ENCODE measurements around the gene STARD6. TPM values are rescaled to one million over a fixed set of nuclear protein-coding genes. Genes with fewer than 3 reads are reported as not detected.
"Not testable (repeated sequence)": the region's sequence is repeated elsewhere in the genome, so short reads cannot be mapped to it uniquely, and the experiment has no call there.

The STARD6 gene
- total RNA-seq, 4 donors from 2014 or later, result not detected

DNA sequence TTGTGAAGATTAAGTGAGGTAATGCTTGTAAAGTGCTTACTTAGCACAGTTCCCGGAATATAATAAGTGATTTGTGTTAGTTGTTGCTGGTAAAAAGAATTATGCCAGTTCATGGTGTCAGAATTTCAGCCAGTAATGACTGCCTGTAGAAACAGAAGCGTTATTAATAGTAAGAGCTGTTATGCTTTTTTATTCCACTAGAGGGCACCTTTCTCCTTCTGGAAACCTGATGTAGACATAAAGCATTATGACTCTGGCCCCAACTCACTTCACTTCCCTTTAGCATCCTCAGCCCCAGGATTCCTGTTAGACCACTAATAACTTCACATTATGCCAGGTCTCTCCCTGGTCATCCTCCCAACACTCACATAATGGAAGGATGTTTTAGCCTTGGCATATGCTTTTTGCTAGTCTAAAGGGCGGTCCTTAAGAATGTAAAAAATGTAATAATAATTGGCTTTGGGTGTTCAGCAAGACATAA lies 34.9 kb upstream of the STARD6 start:
- H3K27ac ChIP-seq, result no peak overlapping the region
- H3K4me1 ChIP-seq, result no peaks in the 10 kb centered on the region
- H3K4me3 ChIP-seq, result no peak overlapping the region
- no peak for DNase-seq
- intact Hi-C loops (cut with DNase I; ENCODE audit: low total_unique reads), result no loop called here
- H3K36me3 ChIP-seq, result no peaks in the 10 kb centered on the region
- peaks cover 0 to 3% of the 10 kb centered on the region in 2 donors for H3K27me3 ChIP-seq
- H3K9me3 ChIP-seq, result no peaks in the 10 kb centered on the region
- TF ChIP-seq POLR2A (IDR thresholded peaks at IDR 0.05), result no peak
- TF ChIP-seq CTCF (IDR thresholded peaks at IDR 0.05), result peak; percentile 46 to 54 (median 51)

GRCh38 chr18:54390838-54391237 lies 33.2 kb upstream of the STARD6 start:
- Histone ChIP-seq H3K9me3 (no peaks in the 10 kb centered on the region), H3K4me3 (no peak overlapping the region), H3K27me3 (peaks cover 0 to 3% of the 10 kb centered on the region in 2 donors), H3K4me1 (no peaks in the 10 kb centered on the region), H3K36me3 (no peaks in the 10 kb centered on the region), H3K27ac (no peak overlapping the region)
- no peak for DNase-seq
- TF ChIP-seq CTCF (IDR thresholded peaks at IDR 0.05) (no peak), POLR2A (IDR thresholded peaks at IDR 0.05) (no peak)
- intact Hi-C loops (cut with DNase I; ENCODE audit: low total_unique reads), result no loop called here

GRCh38 chr18:54389143-54389505 lies 31.5 kb upstream of the STARD6 start:
- no peak overlapping the region for H3K27ac ChIP-seq
- H3K27me3 ChIP-seq, result peaks cover 0 to 3% of the 10 kb centered on the region in 2 donors
- no peaks in the 10 kb centered on the region for H3K36me3 ChIP-seq
- H3K4me1 ChIP-seq, result no peaks in the 10 kb centered on the region
- H3K4me3 ChIP-seq, result no peak overlapping the region
- no peaks in the 10 kb centered on the region for H3K9me3 ChIP-seq
- no peak for DNase-seq
- intact Hi-C loops (cut with DNase I; ENCODE audit: low total_unique reads), result no loop called here
- TF ChIP-seq POLR2A (IDR thresholded peaks at IDR 0.05), result no peak
- no peak for TF ChIP-seq CTCF (IDR thresholded peaks at IDR 0.05)

GRCh38 chr18:54388203-54389142 lies 30.8 kb upstream of the STARD6 start:
- TF ChIP-seq CTCF (IDR thresholded peaks at IDR 0.05), result no peak
- TF ChIP-seq POLR2A (IDR thresholded peaks at IDR 0.05), result no peak
- H3K27ac ChIP-seq, result no peak overlapping the region
- intact Hi-C loops (cut with DNase I; ENCODE audit: low total_unique reads), result no loop called here
- no peak for DNase-seq
- no peaks in the 10 kb centered on the region for H3K36me3 ChIP-seq
- no peaks in the 10 kb centered on the region for H3K9me3 ChIP-seq
- H3K27me3 ChIP-seq, result peaks cover 0 to 3% of the 10 kb centered on the region in 2 donors
- no peaks in the 10 kb centered on the region for H3K4me1 ChIP-seq
- no peak overlapping the region for H3K4me3 ChIP-seq

DNA sequence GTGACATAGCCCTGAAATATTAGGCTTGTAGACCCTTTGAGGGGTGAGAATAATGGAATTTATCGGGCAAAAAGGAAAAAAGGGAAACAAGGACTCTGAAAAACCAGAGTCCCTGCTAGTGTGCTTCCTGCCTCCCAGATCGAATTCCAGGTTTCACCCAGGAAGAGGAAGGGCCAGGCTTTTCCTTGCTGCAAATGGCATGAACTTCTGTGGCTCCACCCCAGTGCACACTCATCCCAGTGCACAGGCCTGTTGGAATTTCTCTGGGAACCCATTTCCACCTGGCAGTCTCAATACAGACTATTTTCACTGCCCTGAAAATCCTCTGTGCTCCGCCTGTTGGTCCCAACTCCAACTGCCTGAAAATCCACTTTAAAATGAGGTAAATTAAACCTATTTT lies 30.0 kb upstream of the STARD6 start:
- no peaks in the 10 kb centered on the region for H3K9me3 ChIP-seq
- H3K4me3 ChIP-seq, result no peak overlapping the region
- H3K27ac ChIP-seq, result no peak overlapping the region
- TF ChIP-seq POLR2A (IDR thresholded peaks at IDR 0.05) (no peak), CTCF (IDR thresholded peaks at IDR 0.05) (no peak)
- no peak for DNase-seq
- H3K4me1 ChIP-seq, result no peaks in the 10 kb centered on the region
- intact Hi-C loops (cut with DNase I; ENCODE audit: low total_unique reads), result no loop called here
- H3K36me3 ChIP-seq, result no peaks in the 10 kb centered on the region
- H3K27me3 ChIP-seq, result peaks cover 0 to 3% of the 10 kb centered on the region in 2 donors

- H3K4me1 ChIP-seq; H3K9me3 ChIP-seq; H3K4me3 ChIP-seq; intact Hi-C loops (cut with DNase I; ENCODE audit: low total_unique reads); H3K36me3 ChIP-seq; DNase-seq; H3K27ac ChIP-seq; H3K27me3 ChIP-seq: not testable (repeated sequence)
These were observed 29.3 kb upstream of the STARD6 start for GRCh38 chr18:54386800-54387495.

All from uterus (tissue), 4 donors.